ENCODE measurements around the gene TTC7B. TPM values are rescaled to one million over a fixed set of nuclear protein-coding genes. Genes with fewer than 3 reads are reported as not detected.

The TTC7B gene
- total and polyA plus RNA-seq, 2 experiments from 2014 or later = 7.9 to 28.6 TPM

DNA sequence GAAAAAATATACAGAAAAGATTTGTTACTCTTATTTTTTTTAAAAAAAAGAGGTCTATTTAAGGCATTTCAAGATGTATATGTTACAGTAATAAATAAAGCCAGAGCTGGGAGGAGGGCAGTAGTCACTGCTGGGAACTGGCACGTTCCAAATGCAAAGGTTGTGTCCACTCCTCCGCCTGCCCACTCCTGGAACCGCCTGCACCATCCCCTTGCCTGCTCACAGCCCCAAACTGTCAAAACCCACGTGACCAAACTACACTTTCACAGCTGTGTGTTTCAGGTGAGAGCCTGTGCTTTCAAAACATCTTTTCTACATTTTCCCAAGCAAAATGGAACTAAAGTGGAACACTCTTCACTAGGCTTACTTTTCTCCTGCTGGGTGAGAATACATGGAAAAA is 160.4 kb downstream of the TTC7B start (continued):
- TF ChIP-seq, protein P1, sequence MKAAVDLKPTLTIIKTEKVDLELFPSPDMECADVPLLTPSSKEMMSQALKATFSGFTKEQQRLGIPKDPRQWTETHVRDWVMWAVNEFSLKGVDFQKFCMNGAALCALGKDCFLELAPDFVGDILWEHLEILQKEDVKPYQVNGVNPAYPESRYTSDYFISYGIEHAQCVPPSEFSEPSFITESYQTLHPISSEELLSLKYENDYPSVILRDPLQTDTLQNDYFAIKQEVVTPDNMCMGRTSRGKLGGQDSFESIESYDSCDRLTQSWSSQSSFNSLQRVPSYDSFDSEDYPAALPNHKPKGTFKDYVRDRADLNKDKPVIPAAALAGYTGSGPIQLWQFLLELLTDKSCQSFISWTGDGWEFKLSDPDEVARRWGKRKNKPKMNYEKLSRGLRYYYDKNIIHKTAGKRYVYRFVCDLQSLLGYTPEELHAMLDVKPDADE (IDR thresholded peaks at IDR 0.05) = no peak

DNA sequence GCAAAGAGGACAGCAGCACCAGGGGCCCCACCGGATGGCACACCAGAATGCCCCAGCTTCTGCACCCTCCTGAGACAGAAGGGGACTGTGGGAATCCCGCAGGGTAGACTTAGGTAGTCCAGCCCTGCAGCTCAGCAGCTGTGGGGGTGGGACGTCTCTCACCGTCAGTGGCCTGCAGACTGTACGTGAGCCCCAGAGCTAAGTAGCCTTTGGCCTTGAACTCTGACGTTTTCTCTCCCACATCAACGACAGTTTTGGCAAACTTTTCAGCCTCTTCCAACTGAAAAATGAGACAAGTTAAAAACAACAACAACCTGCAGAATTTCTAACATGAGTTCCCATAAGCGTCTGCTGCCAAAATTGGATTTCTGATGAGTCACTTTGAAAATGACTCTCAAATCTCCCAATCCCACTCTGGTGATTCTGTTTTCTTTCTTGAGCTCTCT is 161.4 kb downstream of the TTC7B start:
- H3K9me3 Mint-ChIP-seq = no peaks in the 10 kb centered on the region
- H4K20me1 ChIP-seq (replicated peaks; ENCODE audit: insufficient read depth) = no peaks in the 10 kb centered on the region
- H3K27me3 Mint-ChIP-seq (ENCODE audit: insufficient read depth, low read depth, poor library complexity) = peaks cover 5% of the 10 kb centered on the region
- H3K36me3 ChIP-seq (ENCODE audit: insufficient read depth) = no peaks in the 10 kb centered on the region
- ATAC-seq = peak; percentile 41; the same call in 2 of the 3 replicates
- no peak overlapping the region for H3K4me3 Mint-ChIP-seq
- H2AFZ ChIP-seq = no peak overlapping the region
- no peaks in the 10 kb centered on the region for H3K27me3 ChIP-seq (ENCODE audit: insufficient read depth)
- H3K4me1 Mint-ChIP-seq = peaks cover 32% of the 10 kb centered on the region
- no peak overlapping the region for H3K27ac ChIP-seq (ENCODE audit: low read depth)
- H3F3A ChIP-seq (replicated peaks; ENCODE audit: low read depth) = no peaks in the 10 kb centered on the region
- H3K4me2 ChIP-seq = no peak overlapping the region
- peaks cover 5% of the 10 kb centered on the region; the same call in 1 of the 2 replicates for H3K9me2 ChIP-seq (ENCODE audit: insufficient read depth)
- no peaks in the 10 kb centered on the region for H3K36me3 Mint-ChIP-seq (ENCODE audit: low read depth)
- peaks cover 9% of the 10 kb centered on the region; the same call in 1 of the 2 replicates for H3K4me1 ChIP-seq (ENCODE audit: insufficient read depth)
- peak overlapping the region; percentile 25 for H3K27ac Mint-ChIP-seq
- H3K79me2 ChIP-seq (replicated peaks; ENCODE audit: insufficient read depth) = no peaks in the 10 kb centered on the region
- no peak overlapping the region for H3K4me3 ChIP-seq
- no peak for DNase-seq (ENCODE audit: low spot score)
- TF ChIP-seq, protein P1 (IDR thresholded peaks at IDR 0.05) = no peak
- no peak for TF ChIP-seq EZH2 (IDR thresholded peaks at IDR 0.05; ENCODE audit: low read depth, unreplicated experiment)
- TF ChIP-seq, protein P2, sequence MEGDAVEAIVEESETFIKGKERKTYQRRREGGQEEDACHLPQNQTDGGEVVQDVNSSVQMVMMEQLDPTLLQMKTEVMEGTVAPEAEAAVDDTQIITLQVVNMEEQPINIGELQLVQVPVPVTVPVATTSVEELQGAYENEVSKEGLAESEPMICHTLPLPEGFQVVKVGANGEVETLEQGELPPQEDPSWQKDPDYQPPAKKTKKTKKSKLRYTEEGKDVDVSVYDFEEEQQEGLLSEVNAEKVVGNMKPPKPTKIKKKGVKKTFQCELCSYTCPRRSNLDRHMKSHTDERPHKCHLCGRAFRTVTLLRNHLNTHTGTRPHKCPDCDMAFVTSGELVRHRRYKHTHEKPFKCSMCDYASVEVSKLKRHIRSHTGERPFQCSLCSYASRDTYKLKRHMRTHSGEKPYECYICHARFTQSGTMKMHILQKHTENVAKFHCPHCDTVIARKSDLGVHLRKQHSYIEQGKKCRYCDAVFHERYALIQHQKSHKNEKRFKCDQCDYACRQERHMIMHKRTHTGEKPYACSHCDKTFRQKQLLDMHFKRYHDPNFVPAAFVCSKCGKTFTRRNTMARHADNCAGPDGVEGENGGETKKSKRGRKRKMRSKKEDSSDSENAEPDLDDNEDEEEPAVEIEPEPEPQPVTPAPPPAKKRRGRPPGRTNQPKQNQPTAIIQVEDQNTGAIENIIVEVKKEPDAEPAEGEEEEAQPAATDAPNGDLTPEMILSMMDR (conservative IDR thresholded peaks at IDR 0.05; ENCODE audit: low read depth in 2 of 2) = no peak
- no peak for TF ChIP-seq NANOG (IDR thresholded peaks at IDR 0.05; ENCODE audit: borderline replicate concordance)
- TF ChIP-seq, protein P3, sequence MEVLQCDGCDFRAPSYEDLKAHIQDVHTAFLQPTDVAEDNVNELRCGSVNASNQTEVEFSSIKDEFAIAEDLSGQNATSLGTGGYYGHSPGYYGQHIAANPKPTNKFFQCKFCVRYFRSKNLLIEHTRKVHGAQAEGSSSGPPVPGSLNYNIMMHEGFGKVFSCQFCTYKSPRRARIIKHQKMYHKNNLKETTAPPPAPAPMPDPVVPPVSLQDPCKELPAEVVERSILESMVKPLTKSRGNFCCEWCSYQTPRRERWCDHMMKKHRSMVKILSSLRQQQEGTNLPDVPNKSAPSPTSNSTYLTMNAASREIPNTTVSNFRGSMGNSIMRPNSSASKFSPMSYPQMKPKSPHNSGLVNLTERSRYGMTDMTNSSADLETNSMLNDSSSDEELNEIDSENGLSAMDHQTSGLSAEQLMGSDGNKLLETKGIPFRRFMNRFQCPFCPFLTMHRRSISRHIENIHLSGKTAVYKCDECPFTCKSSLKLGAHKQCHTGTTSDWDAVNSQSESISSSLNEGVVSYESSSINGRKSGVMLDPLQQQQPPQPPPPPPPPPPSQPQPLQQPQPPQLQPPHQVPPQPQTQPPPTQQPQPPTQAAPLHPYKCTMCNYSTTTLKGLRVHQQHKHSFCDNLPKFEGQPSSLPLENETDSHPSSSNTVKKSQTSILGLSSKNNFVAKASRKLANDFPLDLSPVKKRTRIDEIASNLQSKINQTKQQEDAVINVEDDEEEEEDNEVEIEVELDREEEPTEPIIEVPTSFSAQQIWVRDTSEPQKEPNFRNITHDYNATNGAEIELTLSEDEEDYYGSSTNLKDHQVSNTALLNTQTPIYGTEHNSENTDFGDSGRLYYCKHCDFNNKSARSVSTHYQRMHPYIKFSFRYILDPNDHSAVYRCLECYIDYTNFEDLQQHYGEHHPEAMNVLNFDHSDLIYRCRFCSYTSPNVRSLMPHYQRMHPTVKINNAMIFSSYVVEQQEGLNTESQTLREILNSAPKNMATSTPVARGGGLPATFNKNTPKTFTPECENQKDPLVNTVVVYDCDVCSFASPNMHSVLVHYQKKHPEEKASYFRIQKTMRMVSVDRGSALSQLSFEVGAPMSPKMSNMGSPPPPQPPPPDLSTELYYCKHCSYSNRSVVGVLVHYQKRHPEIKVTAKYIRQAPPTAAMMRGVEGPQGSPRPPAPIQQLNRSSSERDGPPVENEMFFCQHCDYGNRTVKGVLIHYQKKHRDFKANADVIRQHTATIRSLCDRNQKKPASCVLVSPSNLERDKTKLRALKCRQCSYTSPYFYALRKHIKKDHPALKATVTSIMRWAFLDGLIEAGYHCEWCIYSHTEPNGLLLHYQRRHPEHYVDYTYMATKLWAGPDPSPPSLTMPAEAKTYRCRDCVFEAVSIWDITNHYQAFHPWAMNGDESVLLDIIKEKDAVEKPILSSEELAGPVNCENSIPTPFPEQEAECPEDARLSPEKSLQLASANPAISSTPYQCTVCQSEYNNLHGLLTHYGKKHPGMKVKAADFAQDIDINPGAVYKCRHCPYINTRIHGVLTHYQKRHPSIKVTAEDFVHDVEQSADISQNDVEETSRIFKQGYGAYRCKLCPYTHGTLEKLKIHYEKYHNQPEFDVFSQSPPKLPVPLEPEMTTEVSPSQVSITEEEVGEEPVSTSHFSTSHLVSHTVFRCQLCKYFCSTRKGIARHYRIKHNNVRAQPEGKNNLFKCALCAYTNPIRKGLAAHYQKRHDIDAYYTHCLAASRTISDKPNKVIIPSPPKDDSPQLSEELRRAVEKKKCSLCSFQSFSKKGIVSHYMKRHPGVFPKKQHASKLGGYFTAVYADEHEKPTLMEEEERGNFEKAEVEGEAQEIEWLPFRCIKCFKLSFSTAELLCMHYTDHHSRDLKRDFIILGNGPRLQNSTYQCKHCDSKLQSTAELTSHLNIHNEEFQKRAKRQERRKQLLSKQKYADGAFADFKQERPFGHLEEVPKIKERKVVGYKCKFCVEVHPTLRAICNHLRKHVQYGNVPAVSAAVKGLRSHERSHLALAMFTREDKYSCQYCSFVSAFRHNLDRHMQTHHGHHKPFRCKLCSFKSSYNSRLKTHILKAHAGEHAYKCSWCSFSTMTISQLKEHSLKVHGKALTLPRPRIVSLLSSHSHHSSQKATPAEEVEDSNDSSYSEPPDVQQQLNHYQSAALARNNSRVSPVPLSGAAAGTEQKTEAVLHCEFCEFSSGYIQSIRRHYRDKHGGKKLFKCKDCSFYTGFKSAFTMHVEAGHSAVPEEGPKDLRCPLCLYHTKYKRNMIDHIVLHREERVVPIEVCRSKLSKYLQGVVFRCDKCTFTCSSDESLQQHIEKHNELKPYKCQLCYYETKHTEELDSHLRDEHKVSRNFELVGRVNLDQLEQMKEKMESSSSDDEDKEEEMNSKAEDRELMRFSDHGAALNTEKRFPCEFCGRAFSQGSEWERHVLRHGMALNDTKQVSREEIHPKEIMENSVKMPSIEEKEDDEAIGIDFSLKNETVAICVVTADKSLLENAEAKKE (CRISPR knock-in tag; IDR thresholded peaks at IDR 0.05) = no peak
- TF ChIP-seq, protein P4, sequence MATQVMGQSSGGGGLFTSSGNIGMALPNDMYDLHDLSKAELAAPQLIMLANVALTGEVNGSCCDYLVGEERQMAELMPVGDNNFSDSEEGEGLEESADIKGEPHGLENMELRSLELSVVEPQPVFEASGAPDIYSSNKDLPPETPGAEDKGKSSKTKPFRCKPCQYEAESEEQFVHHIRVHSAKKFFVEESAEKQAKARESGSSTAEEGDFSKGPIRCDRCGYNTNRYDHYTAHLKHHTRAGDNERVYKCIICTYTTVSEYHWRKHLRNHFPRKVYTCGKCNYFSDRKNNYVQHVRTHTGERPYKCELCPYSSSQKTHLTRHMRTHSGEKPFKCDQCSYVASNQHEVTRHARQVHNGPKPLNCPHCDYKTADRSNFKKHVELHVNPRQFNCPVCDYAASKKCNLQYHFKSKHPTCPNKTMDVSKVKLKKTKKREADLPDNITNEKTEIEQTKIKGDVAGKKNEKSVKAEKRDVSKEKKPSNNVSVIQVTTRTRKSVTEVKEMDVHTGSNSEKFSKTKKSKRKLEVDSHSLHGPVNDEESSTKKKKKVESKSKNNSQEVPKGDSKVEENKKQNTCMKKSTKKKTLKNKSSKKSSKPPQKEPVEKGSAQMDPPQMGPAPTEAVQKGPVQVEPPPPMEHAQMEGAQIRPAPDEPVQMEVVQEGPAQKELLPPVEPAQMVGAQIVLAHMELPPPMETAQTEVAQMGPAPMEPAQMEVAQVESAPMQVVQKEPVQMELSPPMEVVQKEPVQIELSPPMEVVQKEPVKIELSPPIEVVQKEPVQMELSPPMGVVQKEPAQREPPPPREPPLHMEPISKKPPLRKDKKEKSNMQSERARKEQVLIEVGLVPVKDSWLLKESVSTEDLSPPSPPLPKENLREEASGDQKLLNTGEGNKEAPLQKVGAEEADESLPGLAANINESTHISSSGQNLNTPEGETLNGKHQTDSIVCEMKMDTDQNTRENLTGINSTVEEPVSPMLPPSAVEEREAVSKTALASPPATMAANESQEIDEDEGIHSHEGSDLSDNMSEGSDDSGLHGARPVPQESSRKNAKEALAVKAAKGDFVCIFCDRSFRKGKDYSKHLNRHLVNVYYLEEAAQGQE (IDR thresholded peaks at IDR 0.05; ENCODE audit: unreplicated experiment) = no peak
- no peak for TF ChIP-seq STAT1 (IDR thresholded peaks at IDR 0.05; ENCODE audit: unreplicated experiment)
- TF ChIP-seq JUNB (IDR thresholded peaks at IDR 0.05; ENCODE audit: unreplicated experiment) = no peak
- TF ChIP-seq POLR2AphosphoS5 (IDR thresholded peaks at IDR 0.05; ENCODE audit: low read depth) = no peak
- TF ChIP-seq EZH2phosphoT487 (IDR thresholded peaks at IDR 0.05; ENCODE audit: unreplicated experiment) = no peak
- no peak for TF ChIP-seq CREB1 (CRISPR knock-in tag; IDR thresholded peaks at IDR 0.05; ENCODE audit: low read depth)

Measured in GM23338 (cell line).